Heart left ventricle (tissue), 13 donors: ENCODE results near the gene DSE.

Experiments
- POLR2A ChIP-seq, 2 donors: fragments of 450-650 bp; IDR thresholded peaks; one replicate each; pipeline ENCODE4 v1.6.1; 2017; ENCODE audit warnings: antibody characterized with exemption in 2 of 2, mild to moderate bottlenecking in 2 of 2, moderate library complexity in 2 of 2
- TF ChIP-seq, protein P1 (sequence below), 12 donors: fragments of 200-600 bp; sonication (generic) in 4 of 12; IDR thresholded peaks; one replicate each; pipeline versions ENCODE4 v1.5.0 to v1.8.0; 2018 to 2022; ENCODE audit warnings: antibody characterized with exemption in 12 of 12, mild to moderate bottlenecking in 5 of 12
- donor health status: ischemic (EF 13 %, LVEDD 7.1; RV severe dilation, severe dysfunction).
- donor health status: DM: no; HTN: yes; CAD: no.
- donor health status: DM: no; HTN: no; CAD: no.
- donor health status: ischemic (EF 25% LVEDD 6.9; RV normal size, moderate dysfunction).
- donor health status: ischemic (EF 25% LVEDD 5.7; RV mildly dilated, moderate dysfunction).
- donor health status: ischemic (EF 35%, LVEDD 5.7; RV mildly dilated, moderate dysfunction).
- donor health status: nonischemic (EF 11% LVEDD 7.7; RV severe dilation, severe dysfunction).
- donor health status: DM: yes; HTN: yes; CAD: no.
- donor health status: PGD.
- donor health status: ischemic (EF 29% LVEDD 5.4; RV normal size, mild dysfunction).
- donor health status: nonischemic (EF 23%, LVEDD 6.1; RV moderate dilation, normal function).

DNA sequence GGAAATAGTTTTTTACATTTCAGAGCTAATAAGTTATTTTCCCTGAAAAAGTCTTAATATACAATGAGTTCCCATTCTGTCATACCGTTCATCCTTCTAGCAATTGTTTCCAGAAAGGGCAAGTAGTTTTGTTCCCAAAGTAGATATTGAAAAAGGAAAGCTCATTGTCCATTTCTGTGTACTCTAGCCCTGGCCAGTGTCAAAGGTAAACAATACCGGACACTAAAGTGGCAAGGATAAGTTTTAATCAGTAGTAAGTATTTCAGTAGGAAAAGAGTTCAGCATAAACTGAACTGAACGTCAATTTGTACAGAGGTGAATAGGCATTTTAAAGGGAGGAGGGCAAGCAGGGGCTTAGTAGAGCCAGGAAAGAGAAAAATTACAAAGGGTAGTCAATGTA is 46.9 kb downstream of the DSE start:
- TF ChIP-seq, protein P1, sequence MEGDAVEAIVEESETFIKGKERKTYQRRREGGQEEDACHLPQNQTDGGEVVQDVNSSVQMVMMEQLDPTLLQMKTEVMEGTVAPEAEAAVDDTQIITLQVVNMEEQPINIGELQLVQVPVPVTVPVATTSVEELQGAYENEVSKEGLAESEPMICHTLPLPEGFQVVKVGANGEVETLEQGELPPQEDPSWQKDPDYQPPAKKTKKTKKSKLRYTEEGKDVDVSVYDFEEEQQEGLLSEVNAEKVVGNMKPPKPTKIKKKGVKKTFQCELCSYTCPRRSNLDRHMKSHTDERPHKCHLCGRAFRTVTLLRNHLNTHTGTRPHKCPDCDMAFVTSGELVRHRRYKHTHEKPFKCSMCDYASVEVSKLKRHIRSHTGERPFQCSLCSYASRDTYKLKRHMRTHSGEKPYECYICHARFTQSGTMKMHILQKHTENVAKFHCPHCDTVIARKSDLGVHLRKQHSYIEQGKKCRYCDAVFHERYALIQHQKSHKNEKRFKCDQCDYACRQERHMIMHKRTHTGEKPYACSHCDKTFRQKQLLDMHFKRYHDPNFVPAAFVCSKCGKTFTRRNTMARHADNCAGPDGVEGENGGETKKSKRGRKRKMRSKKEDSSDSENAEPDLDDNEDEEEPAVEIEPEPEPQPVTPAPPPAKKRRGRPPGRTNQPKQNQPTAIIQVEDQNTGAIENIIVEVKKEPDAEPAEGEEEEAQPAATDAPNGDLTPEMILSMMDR (IDR thresholded peaks at IDR 0.05) = no peak
- TF ChIP-seq POLR2A (IDR thresholded peaks at IDR 0.05) = no peak
